ENCODE data around the gene MEGF11. TPM values are rescaled to one million over a fixed set of nuclear protein-coding genes. Genes with fewer than 3 reads are reported as not detected.

The MEGF11 gene
- total RNA-seq, 1 experiment from 2014 or later: 0.37 TPM

DNA sequence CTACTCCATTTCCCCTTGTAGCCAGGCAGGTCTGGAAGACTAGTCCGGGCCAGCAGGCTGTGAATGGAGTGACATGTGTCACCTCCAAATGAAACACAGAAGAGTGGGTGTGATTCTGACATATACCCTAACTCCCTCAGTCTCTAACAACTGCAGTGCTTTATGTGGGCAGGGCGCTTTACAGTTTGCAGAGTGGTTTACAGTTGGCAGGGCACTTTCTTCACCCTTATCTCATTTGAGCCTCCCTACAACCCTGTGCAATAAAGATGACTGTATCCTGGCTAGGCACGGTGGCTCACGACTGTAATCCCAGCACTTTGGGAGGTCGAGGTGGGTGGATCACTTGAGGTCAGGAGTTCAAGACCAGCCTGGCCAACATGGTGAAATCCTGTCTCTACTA is 208.0 kb downstream of the MEGF11 start:
- in situ Hi-C loops (cut with HindIII; ENCODE audit: low pct_unique_long_range_greater_than_20kb, low sequenced_read_pairs): no loop called here
- no peak for DNase-seq (ENCODE audit: low read depth, low spot score)

DNA sequence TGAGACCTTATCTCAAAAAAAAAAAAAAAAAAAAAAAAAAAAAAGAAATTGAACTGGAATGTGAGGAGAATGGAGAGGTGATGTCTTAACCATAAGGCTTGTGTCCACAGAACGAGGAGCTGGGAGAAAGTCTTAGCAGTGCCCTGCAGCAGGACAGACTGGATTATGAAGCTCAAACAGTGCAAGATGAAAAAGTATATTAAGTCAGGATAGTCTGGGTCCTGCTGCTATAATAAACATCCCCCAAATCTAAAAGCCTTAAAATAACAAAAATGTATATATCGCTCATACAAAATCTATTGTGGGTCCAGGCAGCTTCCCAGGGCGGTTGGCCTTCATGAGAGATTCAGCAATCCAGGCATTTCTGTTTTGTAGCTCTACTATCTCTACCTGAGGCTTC is 208.7 kb downstream of the MEGF11 start:
- no peak for DNase-seq (ENCODE audit: low read depth, low spot score)
- in situ Hi-C loops (cut with HindIII; ENCODE audit: low pct_unique_long_range_greater_than_20kb, low sequenced_read_pairs): no loop called here

DNA sequence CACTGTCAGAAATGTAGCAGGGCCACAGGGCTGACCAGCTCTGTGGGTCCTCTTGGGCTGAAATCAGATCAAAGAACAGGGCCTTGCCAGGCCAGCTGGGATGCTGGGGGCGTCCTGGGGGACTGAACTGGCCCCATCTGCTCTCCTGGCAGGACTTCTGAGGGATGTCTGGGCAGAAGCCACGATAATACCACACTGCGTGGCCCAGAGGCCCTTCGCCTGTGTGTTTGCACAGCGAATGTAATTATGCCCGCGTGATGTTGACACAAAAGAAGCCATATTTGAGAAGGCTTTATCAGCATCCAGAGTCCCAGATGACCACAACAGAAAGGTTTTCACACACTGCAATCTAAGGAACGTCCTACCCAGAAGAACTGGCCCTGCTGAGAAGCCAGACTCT is 210.3 kb downstream of the MEGF11 start:
- no peak for DNase-seq (ENCODE audit: low read depth, low spot score)
- in situ Hi-C loops (cut with HindIII; ENCODE audit: low pct_unique_long_range_greater_than_20kb, low sequenced_read_pairs): no loop called here

DNA sequence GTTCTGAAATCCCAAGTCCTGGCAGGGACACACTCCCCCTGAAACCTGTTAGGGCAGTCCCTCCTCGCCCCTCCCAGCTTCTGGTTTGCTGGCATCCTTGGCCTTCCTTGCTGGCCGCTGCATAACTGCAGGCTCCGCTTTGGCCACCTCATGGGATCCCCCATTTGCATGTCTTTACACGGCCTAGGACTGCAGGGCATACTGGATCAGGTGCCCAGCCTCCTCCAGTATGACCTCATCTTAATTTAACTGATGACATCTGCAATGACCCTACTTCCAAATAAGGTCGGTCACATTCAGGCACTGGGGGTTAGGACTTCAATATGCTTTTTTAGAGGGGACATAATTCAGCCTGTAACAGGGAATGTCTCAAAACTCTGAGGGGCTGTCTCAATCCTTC is 210.9 kb downstream of the MEGF11 start:
- in situ Hi-C loops (cut with HindIII; ENCODE audit: low pct_unique_long_range_greater_than_20kb, low sequenced_read_pairs): no loop called here
- no peak for DNase-seq (ENCODE audit: low read depth, low spot score)

DNA sequence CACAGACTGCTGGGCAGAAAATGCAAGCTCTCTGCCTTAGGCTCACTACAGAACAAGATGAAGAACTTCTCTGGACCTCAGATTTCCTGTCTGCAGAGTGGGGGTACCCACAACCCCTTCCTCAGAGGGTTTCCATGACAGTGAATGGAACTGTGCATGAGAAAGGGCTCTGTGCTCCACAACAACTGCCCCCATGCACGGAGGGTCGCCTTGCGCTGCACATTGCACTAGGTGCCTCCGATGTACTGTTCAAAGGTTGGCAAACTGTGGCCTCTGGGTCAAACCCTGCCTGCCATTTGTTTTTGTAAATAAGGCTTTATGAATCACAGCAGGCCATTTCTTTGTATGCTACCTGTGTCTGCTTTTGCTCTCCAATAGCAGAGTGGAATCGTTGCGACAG is 212.3 kb downstream of the MEGF11 start:
- in situ Hi-C loops (cut with HindIII; ENCODE audit: low pct_unique_long_range_greater_than_20kb, low sequenced_read_pairs): no loop called here

DNA sequence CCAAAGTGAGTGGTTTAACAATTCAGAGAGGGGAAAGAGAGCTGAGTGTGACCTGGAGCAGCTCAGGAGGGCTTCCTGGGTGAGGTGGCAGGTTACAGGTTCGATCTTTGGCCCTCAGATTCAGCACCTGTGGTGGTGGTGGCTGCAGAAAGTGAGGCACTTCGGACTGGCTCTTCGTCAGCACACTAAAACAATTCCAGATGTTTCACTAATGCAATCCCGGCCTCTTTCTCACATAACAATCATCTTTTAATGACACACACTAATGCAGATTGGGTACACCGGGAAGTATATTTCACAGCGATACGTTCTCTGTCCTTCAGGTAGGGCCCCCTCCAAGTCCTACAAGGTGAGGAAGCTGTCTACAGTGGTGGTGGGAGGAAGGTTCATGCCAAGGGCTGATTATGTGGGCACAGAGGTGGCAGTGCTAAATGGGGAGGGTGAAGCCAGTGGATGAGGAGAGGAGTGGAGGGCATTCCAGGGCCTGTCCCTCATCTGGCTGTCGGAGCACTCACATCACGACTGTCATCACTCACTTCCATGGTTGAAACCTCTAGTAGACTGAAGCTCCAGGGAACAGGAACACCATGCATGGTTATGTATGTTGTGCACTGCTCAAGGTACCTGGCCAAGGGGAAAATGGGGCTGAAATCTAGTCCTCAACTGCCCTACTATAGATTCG is 213.2 kb downstream of the MEGF11 start:
- in situ Hi-C loops (cut with HindIII; ENCODE audit: low pct_unique_long_range_greater_than_20kb, low sequenced_read_pairs): no loop called here
- DNase-seq (ENCODE audit: low read depth, low spot score): no peak

More for the DNA sequence above, 212.3 kb downstream of the MEGF11 start:
- DNase-seq (ENCODE audit: low read depth, low spot score): no peak

DNA sequence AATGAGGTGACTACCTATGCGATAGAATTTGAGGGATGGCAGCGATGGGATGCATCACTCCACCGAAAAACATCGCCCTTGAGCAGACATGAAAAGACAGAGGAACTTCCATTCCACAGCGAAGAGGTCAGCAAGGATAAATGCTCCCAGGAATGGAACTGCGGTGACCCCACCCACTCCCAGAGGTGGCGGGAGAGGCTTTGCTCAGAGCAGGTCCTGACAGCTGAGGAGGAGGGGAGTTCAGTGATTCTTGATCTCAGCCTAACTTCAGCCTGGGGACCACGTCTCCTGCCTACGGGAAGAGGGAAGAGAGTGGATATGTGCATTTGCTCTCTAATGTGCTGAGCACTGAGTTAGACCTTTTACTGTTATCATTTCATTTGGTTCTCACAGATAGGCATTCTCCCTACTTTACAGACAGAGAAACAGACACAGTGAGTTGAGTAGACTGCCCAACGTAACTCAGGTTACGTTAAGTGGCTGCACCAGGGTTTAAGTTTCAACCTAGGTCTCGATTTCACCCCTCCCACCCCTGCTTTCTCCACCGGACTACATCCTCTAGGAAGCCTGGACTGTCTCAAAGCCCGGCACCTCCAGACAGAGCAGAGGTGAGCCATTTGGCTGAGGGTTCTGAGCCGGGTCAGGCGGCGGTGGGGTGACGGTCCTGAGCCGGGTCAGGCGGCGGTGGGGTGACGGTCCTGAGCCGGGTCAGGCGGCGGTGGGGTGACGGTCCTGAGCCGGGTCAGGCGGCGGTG is 214.3 kb downstream of the MEGF11 start:
- in situ Hi-C loops (cut with HindIII; ENCODE audit: low pct_unique_long_range_greater_than_20kb, low sequenced_read_pairs): no loop called here
- no peak for DNase-seq (ENCODE audit: low read depth, low spot score)

DNA sequence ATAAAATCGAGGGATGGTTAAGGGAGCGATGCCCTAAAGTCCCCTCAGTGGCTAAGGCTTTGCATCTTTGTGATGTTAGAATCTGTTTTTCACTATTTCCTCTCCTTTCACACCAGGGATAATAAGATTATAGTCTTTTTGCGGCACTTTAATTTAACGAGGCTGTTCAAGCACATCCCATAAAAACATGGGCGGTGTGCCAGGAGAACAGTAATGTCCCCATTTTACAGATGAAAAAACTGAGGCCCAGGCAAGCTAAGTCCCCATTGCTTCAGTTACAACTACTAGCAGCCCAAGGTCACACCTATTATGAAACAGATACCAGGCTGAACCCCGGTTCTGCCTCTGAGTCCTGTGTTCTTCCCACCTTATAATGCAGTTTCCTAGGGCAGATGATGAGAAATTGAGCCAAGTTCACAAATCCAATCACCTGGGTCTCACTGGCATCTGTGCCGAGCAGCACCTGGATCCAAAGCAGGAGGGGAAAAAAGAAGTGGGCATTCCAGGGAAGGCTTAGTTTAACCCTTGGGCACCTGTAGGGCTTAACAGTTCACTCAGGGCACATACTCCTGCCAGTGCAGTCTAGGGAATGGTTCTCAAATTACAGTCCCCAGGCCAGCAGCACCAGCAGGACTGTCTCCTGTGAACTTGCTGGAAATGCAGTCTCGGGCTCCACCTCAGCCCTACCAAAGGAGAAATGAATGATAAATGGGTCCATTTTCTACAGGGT is 215.0 kb downstream of the MEGF11 start:
- in situ Hi-C loops (cut with HindIII; ENCODE audit: low pct_unique_long_range_greater_than_20kb, low sequenced_read_pairs): no loop called here
- DNase-seq (ENCODE audit: low read depth, low spot score): no peak

DNA sequence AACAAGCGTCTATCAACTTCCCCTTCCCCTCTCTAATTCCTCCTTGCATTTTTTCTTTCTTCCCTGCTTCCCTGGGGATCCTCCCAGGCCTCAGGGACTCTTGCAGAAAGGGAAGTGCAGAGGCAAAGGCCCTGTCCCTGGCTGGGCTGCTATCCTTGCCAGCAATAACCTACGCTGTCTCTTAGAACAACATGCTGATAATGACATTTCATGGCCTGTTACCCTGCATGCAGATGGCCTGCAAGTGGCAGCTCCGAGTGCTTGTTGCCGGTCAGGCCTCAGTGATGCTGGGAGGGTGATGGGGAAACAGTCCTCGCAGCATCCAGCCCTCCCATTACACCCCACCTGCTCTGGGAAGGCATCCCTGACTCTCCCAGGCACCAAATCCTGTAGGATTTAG is 216.7 kb downstream of the MEGF11 start:
- no peak for DNase-seq (ENCODE audit: low read depth, low spot score)
- in situ Hi-C loops (cut with HindIII; ENCODE audit: low pct_unique_long_range_greater_than_20kb, low sequenced_read_pairs): no loop called here

DNA sequence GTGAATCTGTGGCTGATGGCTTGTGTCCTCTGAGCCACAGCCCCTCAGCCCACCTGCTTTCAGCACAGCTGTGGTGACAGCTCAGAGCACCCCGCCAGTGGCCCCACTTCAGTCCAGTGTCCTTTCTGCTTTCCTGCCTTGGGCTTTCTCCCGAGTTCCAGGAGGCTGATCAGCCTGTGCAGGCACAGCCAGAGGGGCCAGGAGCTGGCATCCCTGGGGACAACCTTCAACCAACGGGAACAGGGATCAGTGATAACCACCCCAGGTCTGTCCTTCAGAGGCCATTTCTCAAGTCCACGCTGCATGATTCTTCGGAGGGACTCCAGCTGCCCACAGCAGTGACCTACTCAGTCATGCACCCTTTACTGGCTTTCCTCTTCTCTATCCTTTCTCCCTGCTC is 217.6 kb downstream of the MEGF11 start:
- no peak for DNase-seq (ENCODE audit: low read depth, low spot score)
- in situ Hi-C loops (cut with HindIII; ENCODE audit: low pct_unique_long_range_greater_than_20kb, low sequenced_read_pairs): no loop called here

DNA sequence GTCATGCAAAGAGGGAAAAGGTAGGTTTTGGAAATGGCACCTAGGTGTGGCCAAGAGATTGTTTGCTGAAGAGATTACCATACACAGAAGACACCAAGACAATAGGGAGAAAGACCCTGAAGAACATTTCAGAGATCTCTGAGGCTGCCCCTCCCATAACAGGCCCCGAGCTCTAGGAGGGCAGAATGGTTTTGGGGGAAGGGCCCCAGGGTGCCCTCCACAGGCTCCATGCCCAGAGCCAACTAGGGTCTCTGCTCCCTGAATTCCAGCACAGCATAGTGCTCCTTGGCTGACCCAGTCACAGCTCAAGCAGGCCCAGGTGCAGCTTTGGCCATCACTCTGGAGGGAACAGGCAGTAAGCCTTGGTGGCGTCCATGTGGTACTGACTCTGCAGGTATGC is 220.4 kb downstream of the MEGF11 start:
- in situ Hi-C loops (cut with HindIII; ENCODE audit: low pct_unique_long_range_greater_than_20kb, low sequenced_read_pairs): no loop called here

DNA sequence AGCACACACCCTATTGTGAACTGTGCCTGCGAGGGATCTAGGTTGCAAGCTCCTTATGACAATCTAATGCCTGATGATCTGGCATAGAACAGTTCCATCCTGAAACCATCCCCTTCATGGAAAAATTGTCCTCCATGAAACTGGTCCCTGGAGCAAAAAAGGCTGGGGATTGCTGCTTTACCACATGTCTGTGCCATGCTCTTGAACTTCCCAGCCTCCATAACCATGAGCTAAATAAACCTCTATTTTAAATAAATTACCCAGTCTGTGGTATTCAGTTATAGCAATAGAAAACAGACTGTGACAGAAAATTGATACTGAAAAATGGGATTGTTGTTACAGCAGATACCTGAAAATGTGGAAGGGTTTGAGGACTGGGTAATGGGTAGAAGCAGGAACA is 221.5 kb downstream of the MEGF11 start:
- DNase-seq (ENCODE audit: low read depth, low spot score): no peak
- in situ Hi-C loops (cut with HindIII; ENCODE audit: low pct_unique_long_range_greater_than_20kb, low sequenced_read_pairs): no loop called here

More for the DNA sequence above, 220.4 kb downstream of the MEGF11 start:
- DNase-seq (ENCODE audit: low read depth, low spot score): no peak

DNA sequence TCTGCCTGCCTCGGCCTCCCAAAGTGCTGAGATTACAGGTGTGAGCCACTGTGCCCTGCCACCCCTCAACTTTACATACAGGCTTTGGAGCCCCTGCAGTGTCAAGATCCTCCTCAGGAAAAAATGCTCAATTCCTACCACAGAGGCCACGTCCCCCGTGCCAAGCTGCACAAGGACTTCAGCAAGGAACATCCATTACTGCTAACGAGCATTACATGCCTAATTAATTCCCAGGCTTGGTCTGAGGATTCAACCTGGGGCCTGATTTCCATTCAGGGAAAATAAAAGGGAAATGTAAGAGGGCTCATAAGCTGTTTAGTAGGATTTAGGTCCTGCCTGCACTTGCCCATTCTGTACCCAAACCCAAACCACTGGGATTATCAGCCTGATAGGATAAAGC is 222.9 kb downstream of the MEGF11 start:
- no peak for DNase-seq (ENCODE audit: low read depth, low spot score)
- in situ Hi-C loops (cut with HindIII; ENCODE audit: low pct_unique_long_range_greater_than_20kb, low sequenced_read_pairs): no loop called here

DNA sequence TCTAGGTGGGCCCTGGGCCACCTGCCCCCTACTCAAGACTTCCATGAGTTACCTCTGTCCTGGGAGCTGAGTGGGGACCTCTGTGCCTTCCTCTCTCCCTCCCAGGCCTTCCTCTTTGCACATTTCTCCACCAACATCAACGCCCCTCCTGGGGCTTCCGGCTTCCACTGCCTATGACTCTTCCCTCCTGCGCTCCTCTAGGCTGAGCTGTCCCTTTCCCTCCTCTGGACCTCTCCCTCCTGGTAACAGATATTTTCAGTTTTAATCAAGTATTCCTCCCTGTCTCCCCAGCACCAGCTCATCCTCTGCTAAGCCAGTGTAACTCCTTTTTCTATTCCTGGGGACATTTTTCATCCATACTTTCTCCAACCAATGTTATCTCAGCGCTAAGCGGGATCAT is 223.9 kb downstream of the MEGF11 start:
- DNase-seq (ENCODE audit: low read depth, low spot score): no peak
- in situ Hi-C loops (cut with HindIII; ENCODE audit: low pct_unique_long_range_greater_than_20kb, low sequenced_read_pairs): no loop called here

DNA sequence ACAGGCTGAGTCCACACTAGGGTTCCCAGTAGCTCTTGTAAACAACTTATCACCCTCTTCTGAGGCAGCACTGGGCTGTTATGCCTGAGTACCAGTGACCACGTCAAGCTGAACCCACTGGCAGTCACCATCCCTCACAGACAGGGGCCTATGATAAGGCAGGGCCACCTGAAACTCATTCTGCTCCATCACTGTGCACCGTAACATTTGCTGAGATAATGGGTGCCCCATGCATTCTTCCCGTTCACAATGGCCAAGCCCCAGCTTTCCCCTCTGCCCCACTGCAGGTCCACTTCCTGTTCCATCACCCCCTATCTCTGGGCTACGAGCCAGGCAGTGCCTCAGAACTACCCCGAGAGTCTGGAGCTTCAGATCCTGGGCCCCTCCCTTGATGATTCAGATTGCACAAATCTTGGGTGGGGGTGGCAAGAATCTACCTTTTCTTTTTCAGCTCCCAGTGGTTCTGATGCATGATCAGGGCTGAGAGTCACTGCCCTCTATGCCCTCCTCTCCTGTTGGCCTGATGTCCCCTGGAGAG is 226.2 kb downstream of the MEGF11 start:
- no peak for DNase-seq (ENCODE audit: low read depth, low spot score)
- in situ Hi-C loops (cut with HindIII; ENCODE audit: low pct_unique_long_range_greater_than_20kb, low sequenced_read_pairs): no loop called here

DNA sequence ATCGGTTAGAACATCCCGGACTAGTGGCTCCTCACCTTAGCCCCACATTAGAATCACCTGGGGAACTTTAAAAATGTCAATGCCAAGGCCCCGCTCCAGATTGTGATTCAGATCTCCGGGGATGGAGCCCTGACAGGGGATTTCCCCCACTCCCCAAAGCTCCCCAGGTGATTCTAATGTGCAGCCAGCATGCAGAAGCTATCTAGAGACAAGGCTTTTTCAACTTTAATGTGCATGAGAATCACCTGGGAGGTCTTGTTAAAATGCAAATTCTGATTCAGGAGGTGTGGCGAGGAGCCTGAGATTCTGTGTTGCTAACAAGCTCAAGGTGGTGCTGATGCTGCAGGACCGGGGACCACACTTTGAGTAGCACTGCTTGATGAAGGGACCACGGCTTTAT is 227.6 kb downstream of the MEGF11 start:
- no peak for DNase-seq (ENCODE audit: low read depth, low spot score)
- in situ Hi-C loops (cut with HindIII; ENCODE audit: low pct_unique_long_range_greater_than_20kb, low sequenced_read_pairs): no loop called here

DNA sequence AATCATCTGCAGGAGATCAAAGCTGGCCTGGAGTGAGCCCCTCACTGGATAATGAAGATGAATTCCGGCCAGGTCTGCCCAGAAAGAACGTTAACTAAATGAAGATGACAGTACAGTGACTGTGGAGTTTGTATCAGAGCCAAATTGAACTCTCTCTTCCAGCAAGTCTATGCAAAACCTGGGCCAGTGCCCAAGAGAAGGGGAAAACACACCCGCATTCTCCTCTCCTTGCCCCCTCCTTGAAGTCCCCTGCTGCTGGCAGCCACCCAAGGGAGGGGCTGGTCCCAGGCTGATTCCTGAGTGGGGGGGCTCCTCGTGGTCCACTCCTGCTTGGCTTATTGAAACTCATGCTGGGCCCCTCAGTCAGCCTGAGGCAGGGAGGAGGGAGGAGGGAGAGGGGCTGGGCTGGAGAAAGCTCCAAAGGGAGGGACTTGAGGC is 228.5 kb downstream of the MEGF11 start:
- no peak for DNase-seq (ENCODE audit: low read depth, low spot score)
- in situ Hi-C loops (cut with HindIII; ENCODE audit: low pct_unique_long_range_greater_than_20kb, low sequenced_read_pairs): no loop called here

DNA sequence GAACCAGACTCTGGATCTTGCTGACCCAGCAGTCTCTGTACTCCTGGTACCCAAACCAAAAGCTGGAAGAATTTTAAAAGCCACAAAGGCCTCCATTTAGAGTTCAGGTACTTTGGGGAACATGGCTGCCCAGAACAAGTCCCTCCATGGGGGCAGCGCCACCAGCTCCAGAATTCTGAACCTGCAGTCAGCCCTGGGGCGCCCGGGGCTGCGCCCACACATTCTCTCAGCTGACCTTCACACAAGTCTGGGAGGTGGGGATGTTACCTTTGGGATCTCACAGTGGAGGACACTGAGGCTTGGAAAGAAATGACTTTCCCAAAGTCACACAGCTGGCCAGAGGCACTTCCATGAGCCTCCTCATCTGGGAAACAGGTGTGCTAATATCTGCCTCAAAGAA is 229.4 kb downstream of the MEGF11 start:
- in situ Hi-C loops (cut with HindIII; ENCODE audit: low pct_unique_long_range_greater_than_20kb, low sequenced_read_pairs): no loop called here
- no peak for DNase-seq (ENCODE audit: low read depth, low spot score)

All from SK-MEL-5 (cell line).